HG03520 (cell line): ENCODE results near the gene PYGO1.
A peak's percentile ranks its signal among the peaks of the same experiment; 100 is the strongest.
"Not testable (repeated sequence)": the region's sequence is repeated elsewhere in the genome, so short reads cannot be mapped to it uniquely, and the experiment has no call there.

Experiments
- ATAC-seq: cut with Tn5 transposase; IDR thresholded peaks from one replicate; pipeline ENCODE4 v1.9.1; 2021; ENCODE audit warnings: mild to moderate bottlenecking, moderate library complexity; ENCODE audit not compliant: unreplicated experiment

Gene PYGO1

GRCh38 chr15:55513621-55514413, 74.3 kb downstream of the PYGO1 start:
- not testable (repeated sequence) for ATAC-seq

DNA sequence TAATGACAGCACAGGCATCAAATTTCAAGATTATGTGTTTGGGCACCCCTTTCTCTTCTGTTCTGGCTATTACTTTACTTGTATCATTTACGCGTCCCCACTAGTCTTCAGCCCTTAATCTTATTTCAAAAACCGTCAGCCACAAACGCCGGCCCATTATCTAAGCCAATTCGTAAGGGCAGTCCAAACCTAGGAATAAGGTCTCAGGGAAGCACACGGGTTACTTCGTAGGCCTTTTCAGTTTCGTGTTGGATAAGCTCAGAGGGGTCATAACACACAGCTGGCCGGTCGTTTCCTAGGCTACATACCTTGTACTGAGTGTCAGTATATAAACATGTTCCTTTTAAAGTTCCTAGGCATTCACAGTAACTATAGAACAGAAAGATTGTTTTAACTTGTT, 75.0 kb downstream of the PYGO1 start:
- no peak for ATAC-seq

DNA sequence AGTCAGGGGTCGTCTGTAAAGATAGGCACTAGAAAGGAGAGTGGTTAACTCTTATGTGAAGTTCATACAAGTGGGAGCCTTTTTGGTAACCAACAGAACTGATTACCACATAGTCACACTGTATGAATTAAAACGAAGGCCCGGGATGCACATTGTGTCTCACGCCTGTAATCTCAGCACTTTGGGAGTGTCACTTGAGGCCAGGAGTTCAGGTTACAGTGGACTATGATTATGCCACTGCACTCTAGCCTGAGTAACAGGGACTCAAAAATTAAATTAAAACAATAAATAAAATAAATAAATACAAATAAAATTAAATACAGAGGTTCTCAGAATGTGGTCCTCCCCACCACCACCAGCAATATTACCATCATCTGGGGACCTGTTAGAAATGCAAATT, 80.6 kb downstream of the PYGO1 start:
- ATAC-seq, result no peak

GRCh38 chr15:55505407-55505806, 82.7 kb downstream of the PYGO1 start:
- not testable (repeated sequence) for ATAC-seq

GRCh38 chr15:55499151-55499550, 89.0 kb downstream of the PYGO1 start:
- no peak for ATAC-seq

GRCh38 chr15:55498109-55498938, 89.8 kb downstream of the PYGO1 start:
- ATAC-seq, result peak; percentile 98

GRCh38 chr15:55496716-55497115, 91.4 kb downstream of the PYGO1 start:
- ATAC-seq, result no peak

DNA sequence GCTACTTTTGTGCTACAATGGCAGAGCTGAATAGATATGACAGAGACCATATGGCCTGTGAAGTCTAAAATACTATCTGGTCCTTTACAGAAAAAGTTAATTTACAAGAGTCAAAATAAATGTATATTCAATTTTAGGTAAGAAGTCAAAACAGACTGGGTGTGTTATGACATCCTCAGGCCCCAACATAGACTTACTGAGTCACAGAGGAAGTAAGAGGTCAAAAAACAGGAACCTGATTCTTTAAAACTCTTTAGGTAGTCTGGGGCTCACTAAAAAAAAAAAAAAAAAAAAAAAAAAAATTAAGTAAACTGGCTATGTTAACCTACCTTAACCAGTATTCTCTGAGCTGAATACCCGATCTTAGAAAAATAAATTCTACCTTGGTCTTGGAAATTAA, 93.2 kb downstream of the PYGO1 start:
- ATAC-seq, result no peak

DNA sequence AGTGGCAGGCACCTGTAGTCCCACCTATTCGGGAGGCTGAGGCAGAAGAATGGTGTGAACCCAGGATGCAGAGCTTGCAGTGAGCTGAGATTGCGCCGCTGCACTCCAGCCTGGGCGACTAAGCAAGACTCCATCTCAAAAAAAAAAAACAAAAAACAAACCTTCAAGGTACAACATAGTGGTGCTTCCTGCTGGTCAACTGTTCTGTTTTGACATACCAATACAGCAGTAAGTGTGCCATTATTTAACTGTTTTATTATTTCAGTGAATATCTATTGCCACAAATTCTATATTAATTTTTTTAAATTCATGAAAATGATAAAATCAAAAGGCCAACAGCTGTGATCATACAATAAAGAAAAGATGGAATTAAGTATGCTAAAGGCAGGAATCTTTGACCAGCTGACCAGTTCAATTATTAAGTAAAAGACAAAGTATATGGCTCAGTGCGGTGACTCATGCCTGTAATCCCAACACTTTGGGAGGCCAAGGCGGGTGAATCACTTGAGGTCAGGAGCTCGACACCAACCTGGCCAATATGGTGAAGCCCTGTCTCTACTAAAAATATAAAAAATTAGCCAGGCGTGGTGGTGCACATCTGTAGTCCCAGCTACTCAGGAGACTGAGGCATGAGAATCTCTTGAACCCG, 99.1 kb downstream of the PYGO1 start:
- ATAC-seq, result not testable (repeated sequence)
